Spleen (tissue), 11 donors: ENCODE results near the gene ST3GAL2. TPM values are rescaled to one million over a fixed set of nuclear protein-coding genes. Genes with fewer than 3 reads are reported as not detected.

Source experiments
- DNase-seq: peaks from one replicate; pipeline ENCODE4 v3.0.0-alpha.2; 2020
- H3K27ac ChIP-seq, 8 donors: fragments of 200-600 bp; sonication (generic) in 7 of 8; 1 replicate in 4 of 8; 2 replicates in 4 of 8; pipeline versions ENCODE4 v1.5.0 to v1.8.0; 2016 to 2021; ENCODE audit warnings: inconsistent platforms in 4 of 8, mild to moderate bottlenecking in 4 of 8, moderate library complexity in 1 of 8
- H3K27me3 ChIP-seq, 7 donors: fragments of 200-600 bp; sonication (generic) in 6 of 7; replicated peaks in 1 of 7; 1 replicate in 4 of 7; 2 replicates in 3 of 7; pipeline versions ENCODE4 v1.5.0 to v1.8.0; 2016 to 2021; ENCODE audit warnings: inconsistent platforms in 3 of 7, mild to moderate bottlenecking in 1 of 7
- H3K36me3 ChIP-seq, 6 donors: fragments of 200-600 bp; sonication (generic) in 5 of 6; 1 replicate in 4 of 6; 2 replicates in 2 of 6; pipeline versions ENCODE4 v1.5.0 to v1.8.0; 2016 to 2021; ENCODE audit warnings: inconsistent platforms in 2 of 6
- H3K4me1 ChIP-seq, 6 donors: fragments of 200-600 bp; sonication (generic) in 5 of 6; 1 replicate in 3 of 6; 2 replicates in 3 of 6; pipeline versions ENCODE4 v1.5.0 to v1.8.0; 2016 to 2021; ENCODE audit warnings: inconsistent platforms in 3 of 6
- H3K4me3 ChIP-seq, 8 donors: fragments of 200-600 bp; sonication (generic) in 7 of 8; 1 replicate in 4 of 8; 2 replicates in 4 of 8; pipeline versions ENCODE4 v1.5.0 to v1.8.0; 2016 to 2021; ENCODE audit warnings: inconsistent platforms in 4 of 8, mild to moderate bottlenecking in 4 of 8, moderate library complexity in 2 of 8
- H3K9me3 ChIP-seq, 8 donors: fragments of 200-600 bp; sonication (generic) in 7 of 8; 1 replicate in 4 of 8; 2 replicates in 4 of 8; pipeline versions ENCODE4 v1.5.0 to v1.8.0; 2016 to 2021; ENCODE audit warnings: inconsistent platforms in 4 of 8
- POLR2A ChIP-seq, 3 donors: fragments of 450-650 bp; IDR thresholded peaks; one replicate each; pipeline ENCODE4 v1.5.1; 2017; ENCODE audit warnings: antibody characterized with exemption in 3 of 3, mild to moderate bottlenecking in 1 of 3
- POLR2AphosphoS5 ChIP-seq, 3 donors: sonication (generic); formaldehyde crosslinking; IDR thresholded peaks; one replicate each; pipeline ENCODE4 v1.5.1; 2017; ENCODE audit warnings: antibody characterized with exemption in 3 of 3
- WGBS, 5 donors: extraction: QIAGEN DNeasy Blood & Tissue Kit in 3 of 5; methylation state at CpG; one replicate each; pipeline versions ENCODE4 v1.1.5 to v1.1.7; 2013 to 2018; 5-methylcytosine and 5-hydroxymethylcytosine counted together
- intact Hi-C: fragments of 100-400 bp; cut with DNase I; formaldehyde crosslinking; loops from one replicate; pipeline ENCODE4 v1.15.0; 2023; ENCODE audit warnings: low total_unique reads
- polyA plus RNA-seq, 3 donors: library from polyadenylated mRNA; stranded (reverse); fragments of 200-250 nt; gene quantifications; one replicate each; pipeline ENCODE4 v1.2.1, GENCODE V29; 2013
- total RNA-seq, 7 donors: library from RNA; depleted of rRNA in 3 of 7; stranded (reverse); fragments of >200 nt in 3 of 7; fragmentation: NEBNext Ultra II Directional in 4 of 7; extraction: Animal tissue kit (Norgen Biotek cat#: 25700) in 4 of 7; gene quantifications; one replicate each; pipeline versions ENCODE4 v1.1.0 to v1.2.1, GENCODE V29; 2016 to 2021
- TF ChIP-seq, protein P1 (sequence below), 11 experiments: fragments of 200-600 bp in 7 of 11; fragments of 450-650 bp in 4 of 11; sonication (generic) in 4 of 11; IDR thresholded peaks in 8 of 11; conservative IDR thresholded peaks in 3 of 11; 1 replicate in 7 of 11; 2 replicates in 4 of 11; pipeline versions ENCODE4 v1.4.0 to v1.8.0; 2016 to 2021; ENCODE audit warnings: antibody characterized with exemption in 11 of 11, inconsistent platforms in 4 of 11, mild to moderate bottlenecking in 1 of 11
- donor health status: healthy with polysubstance abuse.
- donor health status: DM: no; HTN: no; CAD: no; lungs with moderate emphysema.
- donor health status: DM: no; HTN: no; CAD: no.
- donor health status: Bipolar disorder and iron deficiency.
- donor health status: healthy.
- donor health status: DM: no; HTN: no; CAD: no.
- donor health status: DM: yes; HTN: yes; CAD: no.

ST3GAL2 gene
- total and polyA plus RNA-seq, 10 donors: 5.2 to 66.9 (median 43.7) TPM

DNA sequence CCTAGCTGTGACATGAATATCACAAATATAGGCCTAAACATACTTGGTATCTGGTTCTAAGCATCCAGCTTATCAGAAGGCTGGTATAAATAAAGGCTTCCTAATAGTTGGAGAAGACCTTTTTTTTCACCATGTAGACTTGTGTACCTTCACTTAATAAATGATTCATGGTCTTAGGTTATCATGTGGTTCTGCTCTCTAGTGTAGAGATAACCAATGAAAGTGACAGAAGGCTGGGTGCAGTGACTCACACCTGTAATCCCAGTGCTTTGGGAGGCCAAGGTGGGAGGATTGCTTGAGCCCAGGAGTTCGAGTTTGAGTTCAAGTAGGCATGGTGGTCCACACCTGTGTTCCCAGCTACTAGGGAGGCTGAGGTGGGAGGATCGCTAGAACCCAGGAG lies 89.1 kb downstream of the ST3GAL2 start:
- Histone ChIP-seq H3K27ac (no peak overlapping the region), H3K27me3 (no peaks in the 10 kb centered on the region), H3K36me3 (peaks cover under 1 to 60% (median 35%) of the 10 kb centered on the region in 6 donors), H3K4me3 (no peak overlapping the region), H3K9me3 (no peaks in the 10 kb centered on the region), H3K4me1 (peaks cover 14 to 52% (median 30%) of the 10 kb centered on the region in 6 donors)
- DNase-seq: no peak
- WGBS, 5 donors: 85 to 93% (median 91%) methylated on average over 2 of the region's 2 CpGs
- intact Hi-C loops: loop anchor here (5.0 kb wide), 1 partner anchor 52 kb away; the partner anchor contains the start of gene DDX19B
- TF ChIP-seq POLR2AphosphoS5 (IDR thresholded peaks at IDR 0.05): no peak
- TF ChIP-seq POLR2A (IDR thresholded peaks at IDR 0.05): no peak
- TF ChIP-seq, protein P1, sequence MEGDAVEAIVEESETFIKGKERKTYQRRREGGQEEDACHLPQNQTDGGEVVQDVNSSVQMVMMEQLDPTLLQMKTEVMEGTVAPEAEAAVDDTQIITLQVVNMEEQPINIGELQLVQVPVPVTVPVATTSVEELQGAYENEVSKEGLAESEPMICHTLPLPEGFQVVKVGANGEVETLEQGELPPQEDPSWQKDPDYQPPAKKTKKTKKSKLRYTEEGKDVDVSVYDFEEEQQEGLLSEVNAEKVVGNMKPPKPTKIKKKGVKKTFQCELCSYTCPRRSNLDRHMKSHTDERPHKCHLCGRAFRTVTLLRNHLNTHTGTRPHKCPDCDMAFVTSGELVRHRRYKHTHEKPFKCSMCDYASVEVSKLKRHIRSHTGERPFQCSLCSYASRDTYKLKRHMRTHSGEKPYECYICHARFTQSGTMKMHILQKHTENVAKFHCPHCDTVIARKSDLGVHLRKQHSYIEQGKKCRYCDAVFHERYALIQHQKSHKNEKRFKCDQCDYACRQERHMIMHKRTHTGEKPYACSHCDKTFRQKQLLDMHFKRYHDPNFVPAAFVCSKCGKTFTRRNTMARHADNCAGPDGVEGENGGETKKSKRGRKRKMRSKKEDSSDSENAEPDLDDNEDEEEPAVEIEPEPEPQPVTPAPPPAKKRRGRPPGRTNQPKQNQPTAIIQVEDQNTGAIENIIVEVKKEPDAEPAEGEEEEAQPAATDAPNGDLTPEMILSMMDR (IDR thresholded peaks at IDR 0.05 in 8 of 11, conservative IDR thresholded peaks at IDR 0.05 in 3 of 11): no peak

DNA sequence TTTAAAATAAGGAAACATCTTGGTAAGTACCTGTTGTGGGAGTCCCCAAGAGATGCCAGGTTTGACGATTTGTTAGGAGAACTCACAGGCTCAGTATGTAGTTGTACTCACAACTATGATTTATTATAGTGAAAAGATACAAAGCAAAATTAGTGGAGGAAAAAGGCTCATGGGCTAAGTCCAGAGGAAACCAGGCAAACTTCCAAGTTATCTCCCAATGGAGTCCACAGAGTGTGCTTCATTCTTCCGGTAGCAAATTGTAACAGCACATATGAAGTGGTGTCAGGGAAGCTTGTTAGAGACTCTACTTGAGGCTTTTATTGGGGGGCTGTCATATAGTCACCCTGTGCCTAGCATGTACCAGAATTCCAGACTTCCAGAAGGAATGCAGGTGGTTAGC lies 89.9 kb downstream of the ST3GAL2 start:
- TF ChIP-seq POLR2AphosphoS5 (IDR thresholded peaks at IDR 0.05) (no peak), POLR2A (IDR thresholded peaks at IDR 0.05) (no peak)
- TF ChIP-seq, protein P1 (IDR thresholded peaks at IDR 0.05 in 8 of 11, conservative IDR thresholded peaks at IDR 0.05 in 3 of 11): no peak
- intact Hi-C loops: loop anchor here (5.0 kb wide), 1 partner anchor 52 kb away; the partner anchor contains the start of gene DDX19B
- DNase-seq: no peak
- Histone ChIP-seq H3K9me3 (no peaks in the 10 kb centered on the region), H3K4me3 (no peak overlapping the region), H3K27ac (no peak overlapping the region), H3K4me1 (peaks cover 14 to 52% (median 30%) of the 10 kb centered on the region in 6 donors), H3K36me3 (peaks cover 0 to 52% (median 29%) of the 10 kb centered on the region in 6 donors), H3K27me3 (no peaks in the 10 kb centered on the region)
- WGBS, 5 donors: 76 to 89% (median 86%) methylated on average over 2 of the region's 2 CpGs

DNA sequence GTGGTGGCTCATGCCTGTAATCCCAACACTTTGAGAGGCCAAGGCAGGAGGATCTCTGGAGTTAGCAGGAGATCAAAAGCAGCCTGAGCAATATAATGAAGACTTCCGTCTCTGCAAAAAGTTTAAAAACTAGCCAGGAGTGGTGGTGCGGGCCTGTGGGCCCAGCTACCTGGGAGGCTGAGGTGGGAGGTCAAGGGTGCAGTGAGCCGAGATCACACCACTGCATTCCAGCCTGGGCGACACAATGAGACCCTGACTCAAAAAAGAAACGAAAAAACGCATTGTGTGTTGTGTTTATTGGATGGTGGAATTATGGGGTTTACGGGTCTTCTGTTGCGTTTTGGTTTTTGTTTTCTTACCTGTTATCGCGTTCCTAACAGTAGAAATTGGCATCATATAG lies 93.1 kb downstream of the ST3GAL2 start:
- Histone ChIP-seq H3K27me3 (no peaks in the 10 kb centered on the region), H3K36me3 (peaks cover 0 to 21% (median 2%) of the 10 kb centered on the region in 6 donors), H3K27ac (peak overlapping the region in 7 of 8 donors; percentile 85 to 97 (median 94)), H3K9me3 (no peaks in the 10 kb centered on the region), H3K4me1 (peaks cover 14 to 52% (median 30%) of the 10 kb centered on the region in 6 donors), H3K4me3 (peak overlapping the region; percentile 53 to 87 (median 76))
- no peak for DNase-seq
- intact Hi-C loops: loop anchor here (5.0 kb wide), 1 partner anchor 49 kb away; the partner anchor contains the start of gene DDX19B
- 86 to 92% (median 89%) methylated on average over 10 of the region's 10 CpGs for WGBS, 5 donors
- TF ChIP-seq POLR2A (IDR thresholded peaks at IDR 0.05) (no peak), POLR2AphosphoS5 (IDR thresholded peaks at IDR 0.05) (no peak)
- TF ChIP-seq, protein P1 (IDR thresholded peaks at IDR 0.05 in 8 of 11, conservative IDR thresholded peaks at IDR 0.05 in 3 of 11): no peak

DNA sequence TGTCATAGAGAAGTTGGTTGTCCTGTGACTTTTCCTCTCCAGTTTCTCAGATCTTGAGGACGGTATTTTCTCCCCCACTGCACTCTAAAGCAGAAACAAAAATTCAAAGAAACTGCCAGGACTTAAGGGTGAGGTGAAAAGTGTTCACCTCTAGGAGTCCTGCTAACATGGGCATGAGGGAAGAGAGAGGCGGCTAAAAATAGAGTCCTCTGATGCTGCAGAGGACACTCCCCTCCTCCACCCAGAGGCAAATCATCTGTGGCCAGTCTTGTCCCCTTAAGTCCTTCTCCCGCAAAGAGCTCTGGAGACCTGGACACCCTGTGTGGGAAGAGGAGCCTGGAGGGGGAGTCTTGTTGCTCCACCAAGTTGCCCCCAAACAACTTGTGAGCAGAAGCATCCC lies 96.9 kb downstream of the ST3GAL2 start:
- Histone ChIP-seq H3K4me1 (peaks cover 5 to 16% (median 10%) of the 10 kb centered on the region in 6 donors), H3K27ac (no peak overlapping the region), H3K27me3 (no peaks in the 10 kb centered on the region), H3K9me3 (no peaks in the 10 kb centered on the region), H3K4me3 (no peak overlapping the region), H3K36me3 (peaks cover 0 to 2% (median 0%) of the 10 kb centered on the region in 6 donors)
- 73 to 84% (median 78%) methylated on average over 3 of the region's 3 CpGs for WGBS, 5 donors
- intact Hi-C loops: no loop called here
- DNase-seq: no peak
- TF ChIP-seq POLR2AphosphoS5 (IDR thresholded peaks at IDR 0.05): no peak
- no peak for TF ChIP-seq POLR2A (IDR thresholded peaks at IDR 0.05)
